ENCODE measurements around the gene TNK2. TPM values are rescaled to one million over a fixed set of nuclear protein-coding genes. Genes with fewer than 3 reads are reported as not detected.
"Not testable (repeated sequence)": the region's sequence is repeated elsewhere in the genome, so short reads cannot be mapped to it uniquely, and the experiment has no call there.

Gene TNK2
- polyA plus RNA-seq, 2 of the 4 experiments (the other 2 are of a cell fraction): 2.2 to 12.5 TPM

DNA sequence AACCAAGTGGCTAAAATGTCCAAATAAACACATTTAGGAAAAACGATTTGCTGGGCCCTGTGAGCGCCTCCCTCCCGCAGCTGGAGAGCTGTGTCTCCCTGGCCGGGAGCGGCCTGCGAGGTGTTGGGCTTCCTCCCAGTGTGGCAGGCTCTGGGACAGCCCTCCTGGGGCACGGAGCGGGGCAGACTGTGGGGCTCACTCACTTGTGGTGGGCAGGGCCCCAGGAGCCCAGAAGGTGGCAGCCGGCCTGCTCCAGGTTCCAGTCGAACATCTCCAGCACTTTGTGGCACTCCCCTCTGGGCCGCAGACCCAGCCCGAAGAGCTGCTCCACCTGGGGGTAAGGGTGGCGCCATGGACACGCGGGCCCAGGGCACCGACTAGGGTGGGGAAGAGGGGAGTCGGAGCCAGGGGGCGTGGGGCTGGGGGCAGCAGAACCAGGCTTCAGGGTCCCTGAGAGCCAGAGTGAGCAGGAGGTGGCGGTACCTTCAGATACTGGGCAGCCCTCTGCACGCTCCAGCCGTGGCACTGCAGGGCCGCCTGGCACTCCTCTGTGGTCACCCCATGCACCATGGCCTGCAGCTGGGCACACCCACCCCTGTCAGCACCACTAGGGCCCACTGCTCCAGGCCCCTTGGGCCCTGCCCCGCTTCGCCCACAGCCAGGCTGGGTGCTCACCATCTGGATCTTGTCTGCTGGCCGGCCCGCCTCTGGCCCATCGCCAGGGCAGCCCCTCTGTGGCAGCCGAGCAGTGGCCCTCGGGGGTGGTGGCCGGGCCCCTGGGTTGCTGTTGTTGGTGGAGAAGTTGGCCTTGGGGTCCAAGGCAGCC lies 41.5 kb downstream of the TNK2 start:
- Histone ChIP-seq H3K4me2 (no peak overlapping the region), H3K27ac (no peak overlapping the region), H3K9me3 (no peaks in the 10 kb centered on the region), H3K4me3 (no peak overlapping the region), H3K4me1 (peaks cover 14% of the 10 kb centered on the region; the same call in 2 of the 3 replicates)
- ATAC-seq (no peak), DNase-seq (ENCODE audit: low read depth in 1 of 2, low spot score in 1 of 2) (no peak), FAIRE-seq (no peak)
- ChIA-PET CTCF (interaction anchor here (1.2 kb wide), 3 partner anchors 8 to 48 kb away, joined by 3 to 6 read pairs (median 4); no protein-coding TSS in a partner anchor), POLR2A (no interaction called here)
- 78% methylated on average over 3 of the region's 30 CpGs for WGBS (ENCODE audit: missing lambda C conversion rate)
- no peak for TF ChIP-seq JUN (IDR thresholded peaks at IDR 0.05)
- TF ChIP-seq, protein P1, sequence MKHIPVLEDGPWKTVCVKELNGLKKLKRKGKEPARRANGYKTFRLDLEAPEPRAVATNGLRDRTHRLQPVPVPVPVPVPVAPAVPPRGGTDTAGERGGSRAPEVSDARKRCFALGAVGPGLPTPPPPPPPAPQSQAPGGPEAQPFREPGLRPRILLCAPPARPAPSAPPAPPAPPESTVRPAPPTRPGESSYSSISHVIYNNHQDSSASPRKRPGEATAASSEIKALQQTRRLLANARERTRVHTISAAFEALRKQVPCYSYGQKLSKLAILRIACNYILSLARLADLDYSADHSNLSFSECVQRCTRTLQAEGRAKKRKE (CRISPR knock-in tag; IDR thresholded peaks at IDR 0.05; ENCODE audit: low read depth): no peak
- TF ChIP-seq TP53 (CRISPR knock-in tag; IDR thresholded peaks at IDR 0.05): no peak
- no peak for TF ChIP-seq ESRRA (IDR thresholded peaks at IDR 0.05; ENCODE audit: borderline replicate concordance, low read length)
- TF ChIP-seq SMC3 (IDR thresholded peaks at IDR 0.05): no peak

DNA sequence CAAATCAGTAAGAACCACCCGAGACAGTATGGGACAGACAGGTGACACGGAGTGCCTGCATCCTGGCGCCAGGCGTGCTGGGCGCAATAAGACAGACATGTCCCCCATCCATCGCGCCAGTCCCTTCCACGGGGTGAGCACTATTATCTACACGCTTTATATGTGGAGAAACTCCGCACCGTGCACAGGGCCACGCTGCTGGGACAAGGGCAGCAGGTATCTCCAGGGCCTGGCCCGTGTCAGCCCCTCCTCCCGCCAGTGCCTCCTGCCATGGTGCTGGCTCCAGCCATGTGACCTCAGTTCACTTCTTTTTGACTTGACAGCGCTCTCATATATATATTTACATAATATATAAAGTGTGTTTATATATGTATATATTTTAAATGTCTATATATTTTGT lies 42.6 kb downstream of the TNK2 start:
- Histone ChIP-seq H3K4me2 (no peak overlapping the region), H3K9me3 (no peaks in the 10 kb centered on the region), H3K27ac (no peak overlapping the region), H3K4me3 (no peak overlapping the region), H3K4me1 (peaks cover 10% of the 10 kb centered on the region; the same call in 2 of the 3 replicates)
- no peak for DNase-seq (ENCODE audit: low read depth in 1 of 2, low spot score in 1 of 2)
- no peak for FAIRE-seq
- no peak for TF ChIP-seq HOXA7 (CRISPR knock-in tag; IDR thresholded peaks at IDR 0.05)
- TF ChIP-seq RARB (CRISPR knock-in tag; IDR thresholded peaks at IDR 0.05): no peak
- TF ChIP-seq, protein P2, sequence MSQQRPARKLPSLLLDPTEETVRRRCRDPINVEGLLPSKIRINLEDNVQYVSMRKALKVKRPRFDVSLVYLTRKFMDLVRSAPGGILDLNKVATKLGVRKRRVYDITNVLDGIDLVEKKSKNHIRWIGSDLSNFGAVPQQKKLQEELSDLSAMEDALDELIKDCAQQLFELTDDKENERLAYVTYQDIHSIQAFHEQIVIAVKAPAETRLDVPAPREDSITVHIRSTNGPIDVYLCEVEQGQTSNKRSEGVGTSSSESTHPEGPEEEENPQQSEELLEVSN (IDR thresholded peaks at IDR 0.05; ENCODE audit: borderline replicate concordance, low read depth): no peak
- no peak for TF ChIP-seq KDM5A (IDR thresholded peaks at IDR 0.05)
- no peak for TF ChIP-seq NPAS2 (CRISPR knock-in tag; IDR thresholded peaks at IDR 0.05; ENCODE audit: borderline replicate concordance)
- no peak for TF ChIP-seq ZFP36 (IDR thresholded peaks at IDR 0.05; ENCODE audit: borderline replicate concordance, partially characterized antibody)
- no peak for TF ChIP-seq MAFK (IDR thresholded peaks at IDR 0.05; ENCODE audit: partially characterized antibody)
- TF ChIP-seq CBX2 (IDR thresholded peaks at IDR 0.05; ENCODE audit: borderline replicate concordance, low read depth): no peak
- TF ChIP-seq TFCP2L1 (CRISPR knock-in tag; IDR thresholded peaks at IDR 0.05): no peak
- TF ChIP-seq JUNB (IDR thresholded peaks at IDR 0.05): no peak
- no peak for TF ChIP-seq ZC3H11A (IDR thresholded peaks at IDR 0.05)
- TF ChIP-seq SMC3 (IDR thresholded peaks at IDR 0.05): no peak
- TF ChIP-seq HOXB5 (CRISPR knock-in tag; IDR thresholded peaks at IDR 0.05): no peak
- no peak for TF ChIP-seq GATA3 (IDR thresholded peaks at IDR 0.05; ENCODE audit: borderline replicate concordance)
- no peak for TF ChIP-seq HDAC2 (IDR thresholded peaks at IDR 0.05)
- no peak for TF ChIP-seq ZNF302 (CRISPR knock-in tag; IDR thresholded peaks at IDR 0.05)
- WGBS (ENCODE audit: missing lambda C conversion rate): 91% methylated on average over 14 of the region's 15 CpGs
- no peak for ATAC-seq
- POLR2A ChIA-PET: no interaction called here
- CTCF ChIA-PET: no interaction called here

DNA sequence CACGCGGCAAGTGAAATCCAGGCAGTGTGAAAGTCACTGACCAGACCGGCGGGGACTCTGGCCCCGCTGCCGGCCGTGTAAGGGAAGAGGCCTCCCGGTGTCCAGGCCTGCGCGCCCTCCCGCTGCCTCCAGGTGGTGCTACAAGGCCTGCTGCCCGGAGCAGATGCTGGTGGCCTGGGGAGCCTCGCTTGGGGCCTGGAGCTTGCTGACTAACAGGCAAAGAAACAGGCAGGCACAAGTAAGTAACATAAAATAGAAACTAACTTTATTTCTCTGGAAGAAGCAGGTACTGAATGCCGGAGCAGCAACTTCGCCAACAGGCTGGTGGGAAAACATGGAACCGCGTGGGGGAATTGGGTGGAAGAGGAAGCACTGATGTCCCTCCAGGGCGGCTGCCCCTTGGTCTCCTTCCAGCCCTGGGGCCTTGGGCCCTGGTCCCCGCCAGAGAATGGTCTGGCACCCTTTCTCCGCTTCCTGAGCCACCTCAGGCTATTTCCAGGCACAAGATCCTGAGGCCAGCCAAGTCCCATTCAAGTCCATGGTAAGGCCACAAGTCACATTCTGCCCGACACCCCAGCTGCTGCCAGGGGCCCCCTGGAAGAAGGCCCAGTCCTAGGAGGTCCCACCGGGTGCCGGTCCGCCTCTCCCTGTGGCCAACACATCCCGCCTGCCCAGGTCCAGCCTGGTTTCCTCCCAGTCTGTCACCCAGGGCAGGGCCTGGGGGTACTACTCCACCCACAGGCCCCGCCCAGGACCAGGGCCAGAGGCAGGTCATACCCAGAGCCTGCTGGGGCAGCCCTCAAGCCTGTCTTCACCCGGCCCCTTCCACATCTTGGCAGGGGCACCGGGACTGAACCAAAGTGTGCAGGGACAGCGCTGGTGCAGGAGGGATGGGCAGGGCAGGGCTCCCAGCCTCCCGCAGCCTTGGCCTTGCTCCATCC lies 45.0 kb downstream of the TNK2 start:
- ChIA-PET CTCF (interaction anchor here (0.6 to 4.7 kb wide), 15 partner anchors 9 to 52 kb away, joined by 3 to 134 read pairs (median 5); no protein-coding TSS in a partner anchor), POLR2A (no interaction called here)
- DNase-seq (ENCODE audit: low read depth in 1 of 2, low spot score in 1 of 2) (peak; percentile 53 to 79), ATAC-seq (peak; percentile 96 to 99), FAIRE-seq (no peak)
- no peaks in the 10 kb centered on the region for H3K9me3 ChIP-seq
- TF ChIP-seq GATA3 (IDR thresholded peaks at IDR 0.05; ENCODE audit: borderline replicate concordance) (no peak), RAD21 (conservative IDR thresholded peaks at IDR 0.05 in 1 of 2, IDR thresholded peaks at IDR 0.05 in 1 of 2) (peak; percentile 69 to 73), HOXB5 (CRISPR knock-in tag; IDR thresholded peaks at IDR 0.05) (no peak), TP53 (CRISPR knock-in tag; IDR thresholded peaks at IDR 0.05) (no peak), SMC3 (IDR thresholded peaks at IDR 0.05) (peak; percentile 80), RCOR1 (IDR thresholded peaks at IDR 0.05; ENCODE audit: low read depth, low read length) (no peak)
- TF ChIP-seq, protein P3, sequence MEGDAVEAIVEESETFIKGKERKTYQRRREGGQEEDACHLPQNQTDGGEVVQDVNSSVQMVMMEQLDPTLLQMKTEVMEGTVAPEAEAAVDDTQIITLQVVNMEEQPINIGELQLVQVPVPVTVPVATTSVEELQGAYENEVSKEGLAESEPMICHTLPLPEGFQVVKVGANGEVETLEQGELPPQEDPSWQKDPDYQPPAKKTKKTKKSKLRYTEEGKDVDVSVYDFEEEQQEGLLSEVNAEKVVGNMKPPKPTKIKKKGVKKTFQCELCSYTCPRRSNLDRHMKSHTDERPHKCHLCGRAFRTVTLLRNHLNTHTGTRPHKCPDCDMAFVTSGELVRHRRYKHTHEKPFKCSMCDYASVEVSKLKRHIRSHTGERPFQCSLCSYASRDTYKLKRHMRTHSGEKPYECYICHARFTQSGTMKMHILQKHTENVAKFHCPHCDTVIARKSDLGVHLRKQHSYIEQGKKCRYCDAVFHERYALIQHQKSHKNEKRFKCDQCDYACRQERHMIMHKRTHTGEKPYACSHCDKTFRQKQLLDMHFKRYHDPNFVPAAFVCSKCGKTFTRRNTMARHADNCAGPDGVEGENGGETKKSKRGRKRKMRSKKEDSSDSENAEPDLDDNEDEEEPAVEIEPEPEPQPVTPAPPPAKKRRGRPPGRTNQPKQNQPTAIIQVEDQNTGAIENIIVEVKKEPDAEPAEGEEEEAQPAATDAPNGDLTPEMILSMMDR (IDR thresholded peaks at IDR 0.05): peak; percentile 74
- WGBS (ENCODE audit: missing lambda C conversion rate): 30% methylated on average over 13 of the region's 30 CpGs
- peaks cover 4% of the 10 kb centered on the region; the same call in 1 of the 3 replicates for H3K4me1 ChIP-seq
- no peak overlapping the region for H3K4me2 ChIP-seq
- no peak overlapping the region for H3K4me3 ChIP-seq
- no peak overlapping the region for H3K27ac ChIP-seq

DNA sequence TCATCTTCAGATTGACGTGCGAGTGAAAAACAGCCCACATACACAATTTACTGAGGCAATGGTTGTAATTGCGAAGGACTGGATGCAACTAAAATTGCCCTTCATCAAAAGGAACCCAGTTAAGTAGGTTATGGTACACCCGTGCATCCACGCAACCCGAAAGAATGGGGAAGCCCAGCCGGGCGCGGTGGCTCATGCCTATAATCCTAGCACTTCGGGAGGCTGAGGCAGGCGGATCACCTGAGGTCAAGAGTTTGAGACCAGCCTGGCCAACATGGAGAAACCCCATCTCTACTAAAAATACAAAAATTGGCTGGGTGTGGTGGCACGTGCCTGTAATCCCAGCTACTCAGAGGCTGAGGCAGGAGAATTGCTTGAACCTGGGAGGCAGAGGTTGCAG lies 46.0 kb downstream of the TNK2 start:
- not testable (repeated sequence) for FAIRE-seq; H3K27ac ChIP-seq; H3K9me3 ChIP-seq; H3K4me2 ChIP-seq; H3K4me3 ChIP-seq; H3K4me1 ChIP-seq; ATAC-seq; DNase-seq (ENCODE audit: low read depth in 1 of 2, low spot score in 1 of 2)
- 97% methylated on average over 12 of the region's 12 CpGs for WGBS (ENCODE audit: missing lambda C conversion rate)
- CTCF ChIA-PET: interaction anchor here (0.8 to 4.7 kb wide), 7 partner anchors 9 to 53 kb away, joined by 4 to 134 read pairs (median 7); no protein-coding TSS in a partner anchor
- POLR2A ChIA-PET: interaction anchor here (0.6 kb wide), 1 partner anchor 526 kb away, joined by 8 read pairs; no protein-coding TSS in a partner anchor
